Endothelial cell (in vitro differentiated cells): ENCODE measurements around the gene INCENP. TPM values are rescaled to one million over a fixed set of nuclear protein-coding genes. Genes with fewer than 3 reads are reported as not detected.

Experiments
- DNase-seq: peaks from one replicate; pipeline ENCODE4 v3.0.0; 2021; ENCODE audit warnings: low spot score
- H3K27ac Mint-ChIP-seq: one replicate; pipeline ENCODE4 v1.8.0; 2021; ENCODE audit warnings: mixed read lengths, inconsistent platforms; ENCODE audit not compliant: unreplicated experiment
- H3K27me3 Mint-ChIP-seq: one replicate; pipeline ENCODE4 v1.8.0; 2021; ENCODE audit warnings: mild to moderate bottlenecking, moderate library complexity, mixed read lengths, inconsistent platforms; ENCODE audit not compliant: unreplicated experiment
- H3K36me3 Mint-ChIP-seq: one replicate; pipeline ENCODE4 v1.8.0; 2021; ENCODE audit warnings: mild to moderate bottlenecking, low read depth, mixed read lengths, inconsistent platforms; ENCODE audit not compliant: unreplicated experiment
- H3K4me1 Mint-ChIP-seq: one replicate; pipeline ENCODE4 v1.8.0; 2021; ENCODE audit warnings: mild to moderate bottlenecking, mixed read lengths, inconsistent platforms; ENCODE audit not compliant: unreplicated experiment
- H3K4me3 Mint-ChIP-seq: one replicate; pipeline ENCODE4 v1.8.0; 2021; ENCODE audit warnings: mild to moderate bottlenecking, mixed read lengths, inconsistent platforms; ENCODE audit not compliant: unreplicated experiment
- H3K9me3 Mint-ChIP-seq: one replicate; pipeline ENCODE4 v1.8.0; 2021; ENCODE audit warnings: mixed read lengths, inconsistent platforms; ENCODE audit not compliant: unreplicated experiment
- total RNA-seq: library from RNA; stranded (reverse); fragmentation: NEBNext Ultra II Directional; extraction: Animal tissue kit (Norgen Biotek cat#: 25700); gene quantifications from one replicate; pipeline ENCODE4 v1.2.1, GENCODE V29; 2021; ENCODE audit not compliant: unreplicated experiment
- TF ChIP-seq, protein P1 (sequence below): fragments of 200-600 bp; sonication (generic); IDR thresholded peaks from one replicate; pipeline ENCODE4 v1.5.0; 2021; ENCODE audit warnings: antibody characterized with exemption; ENCODE audit not compliant: unreplicated experiment

Gene INCENP
- total RNA-seq, 1 donor from 2014 or later = 26.0 TPM

GRCh38 chr11:62149986-62150886 lies 26.4 kb downstream of the INCENP start:
- peaks cover 38% of the 10 kb centered on the region for H3K36me3 Mint-ChIP-seq
- TF ChIP-seq, protein P1, sequence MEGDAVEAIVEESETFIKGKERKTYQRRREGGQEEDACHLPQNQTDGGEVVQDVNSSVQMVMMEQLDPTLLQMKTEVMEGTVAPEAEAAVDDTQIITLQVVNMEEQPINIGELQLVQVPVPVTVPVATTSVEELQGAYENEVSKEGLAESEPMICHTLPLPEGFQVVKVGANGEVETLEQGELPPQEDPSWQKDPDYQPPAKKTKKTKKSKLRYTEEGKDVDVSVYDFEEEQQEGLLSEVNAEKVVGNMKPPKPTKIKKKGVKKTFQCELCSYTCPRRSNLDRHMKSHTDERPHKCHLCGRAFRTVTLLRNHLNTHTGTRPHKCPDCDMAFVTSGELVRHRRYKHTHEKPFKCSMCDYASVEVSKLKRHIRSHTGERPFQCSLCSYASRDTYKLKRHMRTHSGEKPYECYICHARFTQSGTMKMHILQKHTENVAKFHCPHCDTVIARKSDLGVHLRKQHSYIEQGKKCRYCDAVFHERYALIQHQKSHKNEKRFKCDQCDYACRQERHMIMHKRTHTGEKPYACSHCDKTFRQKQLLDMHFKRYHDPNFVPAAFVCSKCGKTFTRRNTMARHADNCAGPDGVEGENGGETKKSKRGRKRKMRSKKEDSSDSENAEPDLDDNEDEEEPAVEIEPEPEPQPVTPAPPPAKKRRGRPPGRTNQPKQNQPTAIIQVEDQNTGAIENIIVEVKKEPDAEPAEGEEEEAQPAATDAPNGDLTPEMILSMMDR = no peak
- DNase-seq = no peak
- no peak overlapping the region for H3K27ac Mint-ChIP-seq
- H3K4me3 Mint-ChIP-seq = peak overlapping the region; percentile 34
- peaks cover 6% of the 10 kb centered on the region for H3K4me1 Mint-ChIP-seq
- no peaks in the 10 kb centered on the region for H3K9me3 Mint-ChIP-seq
- H3K27me3 Mint-ChIP-seq = peaks cover 3% of the 10 kb centered on the region

- DNase-seq = no peak
- no peak overlapping the region for H3K27ac Mint-ChIP-seq
- H3K27me3 Mint-ChIP-seq = peaks cover 2% of the 10 kb centered on the region
- peaks cover 34% of the 10 kb centered on the region for H3K36me3 Mint-ChIP-seq
- TF ChIP-seq, protein P1 = no peak
- H3K9me3 Mint-ChIP-seq = no peaks in the 10 kb centered on the region
- no peak overlapping the region for H3K4me3 Mint-ChIP-seq
- peaks cover 6% of the 10 kb centered on the region for H3K4me1 Mint-ChIP-seq
These were observed 27.3 kb downstream of the INCENP start for GRCh38 chr11:62150887-62151736.

GRCh38 chr11:62151737-62152102 lies 27.9 kb downstream of the INCENP start:
- TF ChIP-seq, protein P1 = no peak
- Mint-ChIP-seq H3K27me3 (peaks cover 2% of the 10 kb centered on the region), H3K27ac (no peak overlapping the region), H3K36me3 (peaks cover 29% of the 10 kb centered on the region), H3K4me3 (no peak overlapping the region), H3K9me3 (no peaks in the 10 kb centered on the region), H3K4me1 (peaks cover 6% of the 10 kb centered on the region)
- DNase-seq = no peak

GRCh38 chr11:62152245-62153086 lies 28.7 kb downstream of the INCENP start:
- TF ChIP-seq, protein P1 = no peak
- Mint-ChIP-seq H3K27me3 (peaks cover 4% of the 10 kb centered on the region), H3K27ac (no peak overlapping the region), H3K4me3 (no peak overlapping the region), H3K4me1 (peaks cover 6% of the 10 kb centered on the region), H3K36me3 (peaks cover 23% of the 10 kb centered on the region), H3K9me3 (no peaks in the 10 kb centered on the region)
- DNase-seq = no peak
